A673 (cell line): ENCODE measurements around the gene GNAI2. TPM values are rescaled to one million over a fixed set of nuclear protein-coding genes. Genes with fewer than 3 reads are reported as not detected.

Experiments
- BruUV-seq: library from RNA; stranded (reverse); fragments of 400-500 nt; replicated peaks from 2 replicates; lab custom pipeline; 2021; lab: Mats Ljungman, UMichigan
- CTCF ChIA-PET: fragments of 300-600 bp; sonication (Branson Sonifier 250); formaldehyde crosslinking; loops from one replicate; lab custom pipeline; 2022; ENCODE audit warnings: antibody characterized with exemption; lab: Charles Lee
- POLR2A ChIA-PET: fragments of 300-600 bp; sonication (Branson Sonifier 250); formaldehyde crosslinking; loops from one replicate; lab custom pipeline; 2022; ENCODE audit warnings: antibody characterized with exemption; ENCODE audit not compliant: low non-redundant PET; lab: Charles Lee
- DNase-seq: peaks from one replicate; pipeline ENCODE4 v3.0.0-alpha.2; 2015; ENCODE audit warnings: low spot score
- H3K27ac ChIP-seq: fragments of 200-600 bp; sonication (generic); 2 replicates; pipeline ENCODE4 v1.5.1; 2016; ENCODE audit warnings: mixed run types, low read depth, mild to moderate bottlenecking, mixed read lengths, antibody characterized with exemption, low read length; ENCODE audit not compliant: poor library complexity, severe bottlenecking
- H3K27me3 ChIP-seq: fragments of 200-600 bp; sonication (generic); replicated peaks from 2 replicates; pipeline ENCODE4 v1.6.1; 2017; ENCODE audit warnings: mixed run types, low read depth, mild to moderate bottlenecking, mixed read lengths, antibody characterized with exemption, low read length; ENCODE audit not compliant: insufficient read depth, poor library complexity
- H3K36me3 ChIP-seq: fragments of 200-600 bp; sonication (generic); 2 replicates; pipeline ENCODE4 v1.6.1; 2016; ENCODE audit warnings: mixed run types, mild to moderate bottlenecking, mixed read lengths, antibody characterized with exemption, low read length; ENCODE audit not compliant: insufficient read depth, poor library complexity, severe bottlenecking
- H3K4me1 ChIP-seq: fragments of 200-600 bp; sonication (generic); 2 replicates; pipeline ENCODE4 v1.6.1; 2017; ENCODE audit warnings: mixed run types, mild to moderate bottlenecking, mixed read lengths, antibody characterized with exemption, low read length; ENCODE audit not compliant: insufficient read depth, poor library complexity, severe bottlenecking
- H3K4me3 ChIP-seq: fragments of 200-600 bp; sonication (generic); 2 replicates; pipeline ENCODE4 v1.5.1; 2016; ENCODE audit warnings: low read depth, mixed run types, mild to moderate bottlenecking, mixed read lengths, low read length; ENCODE audit not compliant: poor library complexity, severe bottlenecking
- H3K9me3 ChIP-seq: fragments of 200-600 bp; sonication (generic); 2 replicates; pipeline ENCODE4 v1.6.1; 2016; ENCODE audit warnings: mixed run types, low read depth, mild to moderate bottlenecking, mixed read lengths, antibody characterized with exemption, low read length; ENCODE audit not compliant: poor library complexity, severe bottlenecking
- EZH2 ChIP-seq: fragments of 200-600 bp; sonication (generic); IDR thresholded peaks from 2 replicates; pipeline ENCODE4 v1.6.1; 2017; ENCODE audit warnings: borderline replicate concordance, low read depth, mild to moderate bottlenecking, mixed read lengths, antibody characterized with exemption, low read length; ENCODE audit not compliant: poor library complexity, severe bottlenecking
- intact Hi-C: fragments of 100-400 bp; cut with micrococcal nuclease; formaldehyde crosslinking; loops from one replicate; pipeline ENCODE4 v1.10.0; 2022; ENCODE audit not compliant: unreplicated experiment
- total RNA-seq: library from RNA; stranded (reverse); gene quantifications from 2 replicates; pipeline ENCODE4 v1.2.3, GENCODE V29; 2021
- TF ChIP-seq, protein P1 (sequence below): fragments of 300-800, 200-600 bp; sonication (generic); conservative IDR thresholded peaks from 2 replicates; pipeline ENCODE4 v1.5.1; 2017; ENCODE audit warnings: low read depth, mild to moderate bottlenecking, antibody characterized with exemption, low read length, moderate library complexity, mixed read lengths

GNAI2 gene
- total RNA-seq, 1 experiment from 2014 or later: 115 TPM

DNA sequence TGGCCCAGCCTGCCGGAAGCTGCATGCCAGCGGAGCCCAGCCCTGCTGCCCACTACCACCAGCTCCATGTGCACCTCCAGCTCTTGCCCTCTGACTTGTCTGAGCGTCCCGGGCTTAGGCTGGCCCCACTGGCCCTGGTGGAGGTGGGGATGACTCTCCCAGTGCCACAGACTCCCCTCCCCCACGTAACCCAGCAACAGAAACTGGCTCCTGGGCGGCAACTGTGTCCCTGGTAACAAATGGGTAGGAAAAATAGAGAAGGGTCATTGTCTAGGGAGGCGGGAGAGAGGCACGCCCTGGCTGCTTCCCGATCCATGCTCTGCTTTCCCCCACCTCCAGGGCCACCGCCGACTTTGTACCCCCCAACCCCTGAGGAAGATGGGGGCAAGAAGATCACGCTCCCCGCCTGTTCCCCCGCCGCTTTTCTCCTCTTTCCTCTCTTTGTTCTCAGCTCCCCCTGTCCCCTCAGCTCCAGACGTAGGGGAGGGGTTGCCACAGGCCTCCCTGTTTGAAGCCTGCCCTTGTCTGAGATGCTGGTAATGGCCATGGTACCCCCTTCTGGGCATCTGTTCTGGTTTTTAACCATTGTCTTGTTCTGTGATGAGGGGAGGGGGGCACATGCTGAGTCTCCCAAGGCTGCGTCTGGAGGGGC is 22.2 kb downstream of the GNAI2 start:
- intact Hi-C loops: no loop called here
- BruUV-seq: no TSS peak
- no peak for TF ChIP-seq EZH2
- TF ChIP-seq, protein P1, sequence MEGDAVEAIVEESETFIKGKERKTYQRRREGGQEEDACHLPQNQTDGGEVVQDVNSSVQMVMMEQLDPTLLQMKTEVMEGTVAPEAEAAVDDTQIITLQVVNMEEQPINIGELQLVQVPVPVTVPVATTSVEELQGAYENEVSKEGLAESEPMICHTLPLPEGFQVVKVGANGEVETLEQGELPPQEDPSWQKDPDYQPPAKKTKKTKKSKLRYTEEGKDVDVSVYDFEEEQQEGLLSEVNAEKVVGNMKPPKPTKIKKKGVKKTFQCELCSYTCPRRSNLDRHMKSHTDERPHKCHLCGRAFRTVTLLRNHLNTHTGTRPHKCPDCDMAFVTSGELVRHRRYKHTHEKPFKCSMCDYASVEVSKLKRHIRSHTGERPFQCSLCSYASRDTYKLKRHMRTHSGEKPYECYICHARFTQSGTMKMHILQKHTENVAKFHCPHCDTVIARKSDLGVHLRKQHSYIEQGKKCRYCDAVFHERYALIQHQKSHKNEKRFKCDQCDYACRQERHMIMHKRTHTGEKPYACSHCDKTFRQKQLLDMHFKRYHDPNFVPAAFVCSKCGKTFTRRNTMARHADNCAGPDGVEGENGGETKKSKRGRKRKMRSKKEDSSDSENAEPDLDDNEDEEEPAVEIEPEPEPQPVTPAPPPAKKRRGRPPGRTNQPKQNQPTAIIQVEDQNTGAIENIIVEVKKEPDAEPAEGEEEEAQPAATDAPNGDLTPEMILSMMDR: no peak
- no peak for DNase-seq
- CTCF ChIA-PET: interaction anchor here (0.6 kb wide), 2 partner anchors 101 to 129 kb away, joined by 3 to 5 read pairs; no protein-coding TSS in a partner anchor
- POLR2A ChIA-PET: interaction anchor here (0.6 kb wide), 1 partner anchor 28 kb away, joined by 5 read pairs; no protein-coding TSS in a partner anchor
- Histone ChIP-seq H3K9me3 (no peaks in the 10 kb centered on the region), H3K27me3 (no peaks in the 10 kb centered on the region), H3K4me3 (no peak overlapping the region), H3K4me1 (no peaks in the 10 kb centered on the region), H3K36me3 (peaks cover 15% of the 10 kb centered on the region), H3K27ac (no peak overlapping the region)

DNA sequence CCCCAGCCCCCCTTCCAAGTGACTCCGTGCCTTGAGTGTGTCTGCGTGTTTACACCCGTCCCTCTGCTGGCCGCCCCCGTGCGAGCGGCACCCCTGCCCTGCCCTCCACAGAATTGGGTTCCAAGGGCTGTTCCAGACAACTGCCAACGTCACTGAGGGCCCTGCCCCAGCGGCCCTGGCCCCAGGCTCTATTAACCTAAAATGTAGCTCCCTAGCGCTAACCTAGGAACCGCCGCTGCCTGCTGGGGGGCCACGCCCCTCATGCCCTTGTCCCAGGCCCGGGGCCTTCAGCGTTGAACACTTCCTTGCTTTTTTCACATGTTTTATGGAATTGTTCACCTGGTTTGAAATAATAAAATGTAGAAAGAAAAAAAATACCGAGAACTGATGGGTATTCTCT is 23.0 kb downstream of the GNAI2 start:
- Histone ChIP-seq H3K27ac (no peak overlapping the region), H3K36me3 (peaks cover 15% of the 10 kb centered on the region), H3K4me3 (no peak overlapping the region), H3K9me3 (no peaks in the 10 kb centered on the region), H3K4me1 (no peaks in the 10 kb centered on the region), H3K27me3 (no peaks in the 10 kb centered on the region)
- no peak for TF ChIP-seq EZH2
- TF ChIP-seq, protein P1: no peak
- no peak for DNase-seq
- no TSS peak for BruUV-seq
- CTCF ChIA-PET: interaction anchor here (0.6 to 0.7 kb wide), 2 partner anchors 26 to 28 kb away, joined by 3 read pairs; no protein-coding TSS in a partner anchor
- intact Hi-C loops: no loop called here
- POLR2A ChIA-PET: interaction anchor here (0.6 kb wide), 2 partner anchors 29 to 179 kb away, joined by 5 to 7 read pairs; no protein-coding TSS in a partner anchor

DNA sequence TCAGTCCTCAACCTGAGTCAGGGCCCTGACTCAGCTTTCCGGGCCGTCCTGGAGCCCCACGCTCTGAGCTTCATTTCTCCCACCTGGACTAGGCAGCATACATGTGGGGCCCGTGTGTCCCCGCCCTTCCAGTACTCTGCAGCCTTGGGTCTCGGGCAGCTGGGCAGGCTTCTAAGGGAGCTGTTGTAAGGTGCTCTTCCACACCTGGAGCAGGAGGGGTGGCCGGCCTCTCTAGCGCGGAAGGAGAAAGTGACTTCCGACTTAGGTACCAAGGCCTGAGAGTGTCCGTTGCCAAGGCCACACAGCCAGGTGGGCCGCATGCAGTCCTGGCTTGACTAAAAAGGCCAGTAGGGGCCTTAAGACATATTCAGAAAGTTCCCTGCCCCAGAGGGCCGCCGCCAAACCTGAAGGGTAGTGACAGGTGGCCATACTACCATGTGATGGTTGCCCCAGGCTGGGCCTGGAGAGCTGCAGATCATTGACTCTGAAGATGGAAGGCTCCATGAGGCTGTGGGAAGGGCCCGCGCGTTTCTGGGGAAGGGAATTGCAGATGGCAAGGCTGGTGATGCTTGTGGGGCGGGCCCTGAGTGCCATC is 23.5 kb downstream of the GNAI2 start:
- DNase-seq: no peak
- peaks cover 4% of the 10 kb centered on the region for H3K4me1 ChIP-seq
- H3K36me3 ChIP-seq: peaks cover 15% of the 10 kb centered on the region
- no peak for TF ChIP-seq EZH2
- TF ChIP-seq, protein P1: no peak
- H3K27ac ChIP-seq: peak overlapping the region; percentile 16
- no peak overlapping the region for H3K4me3 ChIP-seq
- POLR2A ChIA-PET: interaction anchor here (0.6 kb wide), 1 partner anchor 180 kb away, joined by 7 read pairs; no protein-coding TSS in a partner anchor
- intact Hi-C loops: loop anchor here (10.0 kb wide), 1 partner anchor 135 kb away; no protein-coding TSS in a partner anchor
- CTCF ChIA-PET: interaction anchor here (0.7 kb wide), 1 partner anchor 29 kb away, joined by 3 read pairs; no protein-coding TSS in a partner anchor
- no peaks in the 10 kb centered on the region for H3K27me3 ChIP-seq
- H3K9me3 ChIP-seq: no peaks in the 10 kb centered on the region
- no TSS peak for BruUV-seq
